SK-N-SH (cell line): ENCODE data around the gene CFDP1.

ENCODE experiments used
- MEF2A ChIP-seq: IDR thresholded peaks from 2 replicates; pipeline ENCODE4 v1.4.0; 2012; ENCODE audit warnings: low read depth, borderline replicate concordance
- POLR2AphosphoS5 ChIP-seq: IDR thresholded peaks from 2 replicates; pipeline ENCODE4 v1.6.1; 2012; ENCODE audit warnings: low read depth, low read length
- USF1 ChIP-seq: IDR thresholded peaks from 2 replicates; pipeline ENCODE4 v1.4.0; 2012; ENCODE audit warnings: low read depth, borderline replicate concordance

GRCh38 chr16:75380870-75381269 lies 52.4 kb downstream of the CFDP1 start:
- TF ChIP-seq USF1, result no peak
- TF ChIP-seq MEF2A, result no peak
- TF ChIP-seq POLR2AphosphoS5, result no peak
